ENCODE data around the gene SUPT3H. TPM values are rescaled to one million over a fixed set of nuclear protein-coding genes. Genes with fewer than 3 reads are reported as not detected.
"Not testable (repeated sequence)": the region's sequence is repeated elsewhere in the genome, so short reads cannot be mapped to it uniquely, and the experiment has no call there.

Gene SUPT3H
- total RNA-seq, 2 donors from 2014 or later = 2.5 to 4.5 TPM

DNA sequence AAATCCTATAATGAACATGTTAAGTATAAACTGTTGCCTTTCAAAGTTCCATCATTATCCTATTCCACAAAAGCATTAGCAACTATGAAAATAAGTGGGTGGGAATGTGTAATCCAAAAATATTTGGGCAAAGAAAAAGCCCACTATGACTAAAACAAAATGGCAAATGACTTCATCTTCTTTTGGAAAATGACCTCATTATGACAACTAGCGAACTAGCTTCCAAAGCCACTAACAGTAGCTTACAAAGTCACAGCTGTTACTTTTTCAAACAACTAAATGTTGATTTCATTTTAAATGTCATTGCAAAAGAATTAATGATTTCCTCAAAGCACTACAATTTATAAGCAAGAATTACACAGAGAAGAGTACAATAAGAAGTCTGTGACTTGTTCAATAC, 99.4 kb downstream of the SUPT3H start:
- Histone ChIP-seq H3K36me3 (no peaks in the 10 kb centered on the region), H3K4me1 (no peaks in the 10 kb centered on the region), H3K27ac (no peak overlapping the region), H3K9me3 (peaks cover 0 to 5% of the 10 kb centered on the region in 2 donors), H3K4me3 (no peak overlapping the region), H3K27me3 (no peaks in the 10 kb centered on the region)
- DNase-seq (ENCODE audit: low spot score) = no peak
- TF ChIP-seq CTCF (IDR thresholded peaks at IDR 0.05) = no peak

- not testable (repeated sequence) for H3K27me3 ChIP-seq; H3K9me3 ChIP-seq; H3K4me3 ChIP-seq; H3K4me1 ChIP-seq; DNase-seq (ENCODE audit: low spot score); H3K36me3 ChIP-seq; H3K27ac ChIP-seq
These were observed 100.0 kb downstream of the SUPT3H start for GRCh38 chr6:45277741-45278140.

DNA sequence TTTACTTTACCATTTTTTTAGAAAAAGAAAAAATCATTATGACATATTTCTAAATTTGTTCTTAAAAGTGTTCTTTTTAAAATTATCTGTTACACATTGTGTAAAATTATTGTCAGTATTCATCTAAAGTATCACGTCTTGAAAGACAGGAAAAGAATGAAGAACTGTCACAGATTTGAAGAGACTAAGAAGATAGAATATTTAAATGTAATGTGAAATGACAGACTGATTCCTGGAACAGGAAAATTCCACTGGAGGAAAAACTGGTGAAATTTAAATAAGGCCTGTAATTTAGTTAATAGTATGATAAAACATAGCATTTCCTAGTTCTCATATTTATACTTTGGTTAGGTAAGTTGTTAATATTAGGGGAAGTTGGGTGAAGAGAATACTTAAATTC, 102.4 kb downstream of the SUPT3H start:
- no peak overlapping the region for H3K4me3 ChIP-seq
- H3K9me3 ChIP-seq = peaks cover 0 to 3% of the 10 kb centered on the region in 2 donors
- no peaks in the 10 kb centered on the region for H3K27me3 ChIP-seq
- TF ChIP-seq CTCF (IDR thresholded peaks at IDR 0.05) = no peak
- H3K27ac ChIP-seq = no peak overlapping the region
- no peaks in the 10 kb centered on the region for H3K4me1 ChIP-seq
- H3K36me3 ChIP-seq = no peaks in the 10 kb centered on the region
- DNase-seq (ENCODE audit: low spot score) = no peak

GRCh38 chr6:45272626-45273025, 105.1 kb downstream of the SUPT3H start:
- no peaks in the 10 kb centered on the region for H3K9me3 ChIP-seq
- H3K27me3 ChIP-seq = no peaks in the 10 kb centered on the region
- no peak overlapping the region for H3K27ac ChIP-seq
- no peak for DNase-seq (ENCODE audit: low spot score)
- no peak overlapping the region for H3K4me3 ChIP-seq
- H3K4me1 ChIP-seq = no peaks in the 10 kb centered on the region
- no peak for TF ChIP-seq CTCF (IDR thresholded peaks at IDR 0.05)
- no peaks in the 10 kb centered on the region for H3K36me3 ChIP-seq

GRCh38 chr6:45265246-45265645, 112.5 kb downstream of the SUPT3H start:
- no peaks in the 10 kb centered on the region for H3K27me3 ChIP-seq
- no peaks in the 10 kb centered on the region for H3K9me3 ChIP-seq
- no peak for DNase-seq (ENCODE audit: low spot score)
- no peaks in the 10 kb centered on the region for H3K4me1 ChIP-seq
- H3K36me3 ChIP-seq = no peaks in the 10 kb centered on the region
- no peak overlapping the region for H3K4me3 ChIP-seq
- no peak overlapping the region for H3K27ac ChIP-seq
- TF ChIP-seq CTCF (IDR thresholded peaks at IDR 0.05) = no peak

GRCh38 chr6:45260696-45261095, 117.0 kb downstream of the SUPT3H start:
- H3K4me1 ChIP-seq = no peaks in the 10 kb centered on the region
- H3K27me3 ChIP-seq = no peaks in the 10 kb centered on the region
- no peak overlapping the region for H3K27ac ChIP-seq
- TF ChIP-seq CTCF (IDR thresholded peaks at IDR 0.05) = no peak
- no peak for DNase-seq (ENCODE audit: low spot score)
- H3K9me3 ChIP-seq = no peaks in the 10 kb centered on the region
- H3K36me3 ChIP-seq = no peaks in the 10 kb centered on the region
- no peak overlapping the region for H3K4me3 ChIP-seq

Data from right atrium auricular region (tissue), 2 donors.